GM19025 (cell line): ENCODE results near the gene EGFR.

Source experiments
- ATAC-seq: cut with Tn5 transposase; IDR thresholded peaks from one replicate; pipeline ENCODE4 v1.9.1; 2021; ENCODE audit warnings: mild to moderate bottlenecking, low read depth, moderate library complexity; ENCODE audit not compliant: unreplicated experiment

The EGFR gene

GRCh38 chr7:55078465-55079372 is 59.9 kb downstream of the EGFR start:
- ATAC-seq: no peak

- ATAC-seq: no peak
Observed at GRCh38 chr7:55080000-55080623, 61.3 kb downstream of the EGFR start.

- ATAC-seq: no peak
Observed at GRCh38 chr7:55081068-55081467, 62.3 kb downstream of the EGFR start.

GRCh38 chr7:55081472-55082227 is 62.8 kb downstream of the EGFR start:
- no peak for ATAC-seq

- ATAC-seq: no peak
Observed at GRCh38 chr7:55082228-55082603, 63.4 kb downstream of the EGFR start.

GRCh38 chr7:55083206-55083605 is 64.4 kb downstream of the EGFR start:
- ATAC-seq: no peak

GRCh38 chr7:55084307-55084706 is 65.5 kb downstream of the EGFR start:
- no peak for ATAC-seq

GRCh38 chr7:55085511-55086412 is 66.9 kb downstream of the EGFR start:
- peak; percentile 2 for ATAC-seq

- ATAC-seq: peak; percentile 84
Observed at GRCh38 chr7:55086413-55087201, 67.8 kb downstream of the EGFR start.

- no peak for ATAC-seq
Observed at GRCh38 chr7:55087521-55087961, 68.7 kb downstream of the EGFR start.

- no peak for ATAC-seq
Observed at GRCh38 chr7:55088107-55088506, 69.3 kb downstream of the EGFR start.

- ATAC-seq: no peak
Observed at GRCh38 chr7:55088620-55089019, 69.8 kb downstream of the EGFR start.

- no peak for ATAC-seq
Observed at GRCh38 chr7:55092186-55092974, 73.6 kb downstream of the EGFR start.

GRCh38 chr7:55092975-55093373 is 74.2 kb downstream of the EGFR start:
- ATAC-seq: no peak

- no peak for ATAC-seq
Observed at GRCh38 chr7:55093674-55094073, 74.9 kb downstream of the EGFR start.

GRCh38 chr7:55094092-55094690 is 75.4 kb downstream of the EGFR start:
- no peak for ATAC-seq

- no peak for ATAC-seq
Observed at GRCh38 chr7:55095672-55096071, 76.9 kb downstream of the EGFR start.

GRCh38 chr7:55096323-55096722 is 77.5 kb downstream of the EGFR start:
- ATAC-seq: no peak
